OCI-LY1 (cell line): ENCODE results near the gene PDE3B.

ENCODE experiments used
- EZH2 ChIP-seq: fragments of 200-600 bp; sonication (generic), shearing (Covaris generic); IDR thresholded peaks from 2 replicates; pipeline ENCODE4 v1.8.0; 2017; ENCODE audit warnings: borderline replicate concordance, mixed run types, mild to moderate bottlenecking, antibody characterized with exemption, low read length, moderate library complexity, mixed read lengths
- TF ChIP-seq, protein P1 (sequence below): fragments of 200-600 bp; sonication (generic), shearing (Covaris generic); IDR thresholded peaks from 2 replicates; pipeline ENCODE4 v1.5.1; 2017; ENCODE audit warnings: mild to moderate bottlenecking, antibody characterized with exemption, low read length, moderate library complexity, mixed read lengths

DNA sequence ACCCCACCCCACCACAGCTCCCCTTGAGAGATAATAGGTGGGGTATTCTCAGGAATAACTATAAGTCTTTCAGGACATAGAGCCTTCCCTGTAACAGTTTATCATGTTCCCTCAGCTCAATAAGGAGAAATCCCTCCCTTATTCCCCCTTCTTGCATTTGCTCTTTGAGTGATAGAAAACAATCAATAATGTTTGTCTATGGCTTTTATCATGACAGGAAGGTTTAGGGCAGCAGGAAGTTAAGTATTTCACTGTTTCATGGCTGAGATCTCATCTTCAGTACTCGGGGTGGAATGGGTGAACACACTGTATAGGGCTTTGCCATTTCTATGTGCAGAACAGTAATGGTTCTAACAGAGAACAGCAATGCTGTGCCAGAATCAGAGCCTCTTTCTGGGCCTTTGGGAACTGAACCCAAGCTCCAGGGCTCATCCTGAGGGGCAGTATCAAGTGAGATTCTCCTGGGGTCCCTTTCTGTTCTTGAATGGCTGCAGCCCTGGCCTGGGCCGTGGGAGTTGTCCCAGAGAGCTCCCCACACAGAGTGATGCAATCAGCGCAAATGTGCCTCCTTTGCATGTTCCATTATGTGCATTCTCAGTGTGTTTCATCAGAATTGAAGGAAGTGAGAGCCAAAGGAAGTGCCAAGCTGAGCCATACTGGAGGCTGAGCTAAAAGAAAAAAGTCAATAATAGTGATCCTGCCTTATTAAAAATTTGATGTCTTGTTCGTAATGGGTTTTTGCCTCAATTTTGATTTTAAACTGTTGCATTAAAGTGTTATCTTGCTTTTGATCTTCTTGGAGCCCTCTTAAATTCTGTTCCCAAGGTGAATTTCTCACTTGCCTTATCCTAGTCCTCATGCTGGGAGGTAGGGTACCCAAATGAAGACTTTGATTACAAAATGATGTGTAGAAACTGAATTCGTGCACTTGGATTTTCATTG is 251.3 kb downstream of the PDE3B start:
- TF ChIP-seq, protein P1, sequence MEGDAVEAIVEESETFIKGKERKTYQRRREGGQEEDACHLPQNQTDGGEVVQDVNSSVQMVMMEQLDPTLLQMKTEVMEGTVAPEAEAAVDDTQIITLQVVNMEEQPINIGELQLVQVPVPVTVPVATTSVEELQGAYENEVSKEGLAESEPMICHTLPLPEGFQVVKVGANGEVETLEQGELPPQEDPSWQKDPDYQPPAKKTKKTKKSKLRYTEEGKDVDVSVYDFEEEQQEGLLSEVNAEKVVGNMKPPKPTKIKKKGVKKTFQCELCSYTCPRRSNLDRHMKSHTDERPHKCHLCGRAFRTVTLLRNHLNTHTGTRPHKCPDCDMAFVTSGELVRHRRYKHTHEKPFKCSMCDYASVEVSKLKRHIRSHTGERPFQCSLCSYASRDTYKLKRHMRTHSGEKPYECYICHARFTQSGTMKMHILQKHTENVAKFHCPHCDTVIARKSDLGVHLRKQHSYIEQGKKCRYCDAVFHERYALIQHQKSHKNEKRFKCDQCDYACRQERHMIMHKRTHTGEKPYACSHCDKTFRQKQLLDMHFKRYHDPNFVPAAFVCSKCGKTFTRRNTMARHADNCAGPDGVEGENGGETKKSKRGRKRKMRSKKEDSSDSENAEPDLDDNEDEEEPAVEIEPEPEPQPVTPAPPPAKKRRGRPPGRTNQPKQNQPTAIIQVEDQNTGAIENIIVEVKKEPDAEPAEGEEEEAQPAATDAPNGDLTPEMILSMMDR = no peak
- TF ChIP-seq EZH2 = no peak
